H1 (cell line): ENCODE results near the gene CAPG. TPM values are rescaled to one million over a fixed set of nuclear protein-coding genes. Genes with fewer than 3 reads are reported as not detected.
A peak's percentile ranks its signal among the peaks of the same experiment; 100 is the strongest.

Experiments
- CREB1 ChIP-seq: IDR thresholded peaks from 2 replicates; pipeline ENCODE4 v1.6.1; 2012; ENCODE audit warnings: inconsistent platforms
- GTF2F1 ChIP-seq: IDR thresholded peaks from 2 replicates; pipeline ENCODE4 v1.6.1; 2012; ENCODE audit warnings: low read depth, low read length, improper control_type of control experiment, borderline replicate concordance
- NRF1 ChIP-seq: IDR thresholded peaks from 2 replicates; pipeline ENCODE4 v1.6.1; 2011; ENCODE audit warnings: mild to moderate bottlenecking, low read depth, low read length, improper control_type of control experiment
- PHF8 ChIP-seq: fragments of 200-600 bp; sonication (generic); conservative IDR thresholded peaks from 2 replicates; pipeline ENCODE4 v1.7.1; 2012; ENCODE audit warnings: low read depth, mild to moderate bottlenecking, inconsistent platforms, low read length, moderate library complexity
- RXRA ChIP-seq: IDR thresholded peaks from 2 replicates; pipeline ENCODE4 v1.6.1; 2011; ENCODE audit warnings: low read depth, mild to moderate bottlenecking, low read length, moderate library complexity; ENCODE audit not compliant: insufficient read depth
- polyA plus RNA-seq, 7 experiments: library from polyadenylated mRNA; depleted of rRNA in 3 of 7; stranded (reverse) in 5 of 7; unstranded in 2 of 7; fragments of >200 nt in 5 of 7; fragments of 200-250 nt in 2 of 7; gene quantifications; 1 replicate in 5 of 7; 2 replicates in 1 of 7; 4 replicates in 1 of 7; pipeline versions ENCODE4 v1.2.1 to v1.2.3, GENCODE V29; 2011 to 2013; ENCODE audit warnings: missing spikeins in 2 of 7, mixed read lengths in 2 of 7
- total RNA-seq: library from RNA; stranded (reverse); fragmentation: NEBNext Ultra II Directional; extraction: Animal tissue kit (Norgen Biotek cat#: 25700); gene quantifications from 2 replicates; pipeline ENCODE4 v1.2.1, GENCODE V29; 2021
- TF ChIP-seq, protein P1 (sequence below): fragments of 300-600 bp; sonication (generic); IDR thresholded peaks from 2 replicates; pipeline ENCODE4 v1.7.1; 2012; ENCODE audit warnings: low read length, moderate library complexity, mild to moderate bottlenecking, inconsistent platforms; ENCODE audit not compliant: insufficient replicate concordance
- TF ChIP-seq, protein P2 (sequence below), 3 experiments: IDR thresholded peaks; 1 replicate in 2 of 3; 2 replicates in 1 of 3; pipeline versions ENCODE4 v1.5.1 to v1.6.1; 2011; ENCODE audit warnings: low read length in 3 of 3, mild to moderate bottlenecking in 3 of 3, inconsistent platforms in 2 of 3, low read depth in 1 of 3, moderate library complexity in 1 of 3; ENCODE audit not compliant: insufficient read depth in 1 of 3; ENCODE audit errors: control extremely low read depth in 1 of 3

The CAPG gene
- total and polyA plus RNA-seq, 2 of the 8 experiments (the other 6 are each of a cell fraction or from before 2014, with no cell fraction given): 80.5 to 89.0 TPM

- TF ChIP-seq, protein P1, sequence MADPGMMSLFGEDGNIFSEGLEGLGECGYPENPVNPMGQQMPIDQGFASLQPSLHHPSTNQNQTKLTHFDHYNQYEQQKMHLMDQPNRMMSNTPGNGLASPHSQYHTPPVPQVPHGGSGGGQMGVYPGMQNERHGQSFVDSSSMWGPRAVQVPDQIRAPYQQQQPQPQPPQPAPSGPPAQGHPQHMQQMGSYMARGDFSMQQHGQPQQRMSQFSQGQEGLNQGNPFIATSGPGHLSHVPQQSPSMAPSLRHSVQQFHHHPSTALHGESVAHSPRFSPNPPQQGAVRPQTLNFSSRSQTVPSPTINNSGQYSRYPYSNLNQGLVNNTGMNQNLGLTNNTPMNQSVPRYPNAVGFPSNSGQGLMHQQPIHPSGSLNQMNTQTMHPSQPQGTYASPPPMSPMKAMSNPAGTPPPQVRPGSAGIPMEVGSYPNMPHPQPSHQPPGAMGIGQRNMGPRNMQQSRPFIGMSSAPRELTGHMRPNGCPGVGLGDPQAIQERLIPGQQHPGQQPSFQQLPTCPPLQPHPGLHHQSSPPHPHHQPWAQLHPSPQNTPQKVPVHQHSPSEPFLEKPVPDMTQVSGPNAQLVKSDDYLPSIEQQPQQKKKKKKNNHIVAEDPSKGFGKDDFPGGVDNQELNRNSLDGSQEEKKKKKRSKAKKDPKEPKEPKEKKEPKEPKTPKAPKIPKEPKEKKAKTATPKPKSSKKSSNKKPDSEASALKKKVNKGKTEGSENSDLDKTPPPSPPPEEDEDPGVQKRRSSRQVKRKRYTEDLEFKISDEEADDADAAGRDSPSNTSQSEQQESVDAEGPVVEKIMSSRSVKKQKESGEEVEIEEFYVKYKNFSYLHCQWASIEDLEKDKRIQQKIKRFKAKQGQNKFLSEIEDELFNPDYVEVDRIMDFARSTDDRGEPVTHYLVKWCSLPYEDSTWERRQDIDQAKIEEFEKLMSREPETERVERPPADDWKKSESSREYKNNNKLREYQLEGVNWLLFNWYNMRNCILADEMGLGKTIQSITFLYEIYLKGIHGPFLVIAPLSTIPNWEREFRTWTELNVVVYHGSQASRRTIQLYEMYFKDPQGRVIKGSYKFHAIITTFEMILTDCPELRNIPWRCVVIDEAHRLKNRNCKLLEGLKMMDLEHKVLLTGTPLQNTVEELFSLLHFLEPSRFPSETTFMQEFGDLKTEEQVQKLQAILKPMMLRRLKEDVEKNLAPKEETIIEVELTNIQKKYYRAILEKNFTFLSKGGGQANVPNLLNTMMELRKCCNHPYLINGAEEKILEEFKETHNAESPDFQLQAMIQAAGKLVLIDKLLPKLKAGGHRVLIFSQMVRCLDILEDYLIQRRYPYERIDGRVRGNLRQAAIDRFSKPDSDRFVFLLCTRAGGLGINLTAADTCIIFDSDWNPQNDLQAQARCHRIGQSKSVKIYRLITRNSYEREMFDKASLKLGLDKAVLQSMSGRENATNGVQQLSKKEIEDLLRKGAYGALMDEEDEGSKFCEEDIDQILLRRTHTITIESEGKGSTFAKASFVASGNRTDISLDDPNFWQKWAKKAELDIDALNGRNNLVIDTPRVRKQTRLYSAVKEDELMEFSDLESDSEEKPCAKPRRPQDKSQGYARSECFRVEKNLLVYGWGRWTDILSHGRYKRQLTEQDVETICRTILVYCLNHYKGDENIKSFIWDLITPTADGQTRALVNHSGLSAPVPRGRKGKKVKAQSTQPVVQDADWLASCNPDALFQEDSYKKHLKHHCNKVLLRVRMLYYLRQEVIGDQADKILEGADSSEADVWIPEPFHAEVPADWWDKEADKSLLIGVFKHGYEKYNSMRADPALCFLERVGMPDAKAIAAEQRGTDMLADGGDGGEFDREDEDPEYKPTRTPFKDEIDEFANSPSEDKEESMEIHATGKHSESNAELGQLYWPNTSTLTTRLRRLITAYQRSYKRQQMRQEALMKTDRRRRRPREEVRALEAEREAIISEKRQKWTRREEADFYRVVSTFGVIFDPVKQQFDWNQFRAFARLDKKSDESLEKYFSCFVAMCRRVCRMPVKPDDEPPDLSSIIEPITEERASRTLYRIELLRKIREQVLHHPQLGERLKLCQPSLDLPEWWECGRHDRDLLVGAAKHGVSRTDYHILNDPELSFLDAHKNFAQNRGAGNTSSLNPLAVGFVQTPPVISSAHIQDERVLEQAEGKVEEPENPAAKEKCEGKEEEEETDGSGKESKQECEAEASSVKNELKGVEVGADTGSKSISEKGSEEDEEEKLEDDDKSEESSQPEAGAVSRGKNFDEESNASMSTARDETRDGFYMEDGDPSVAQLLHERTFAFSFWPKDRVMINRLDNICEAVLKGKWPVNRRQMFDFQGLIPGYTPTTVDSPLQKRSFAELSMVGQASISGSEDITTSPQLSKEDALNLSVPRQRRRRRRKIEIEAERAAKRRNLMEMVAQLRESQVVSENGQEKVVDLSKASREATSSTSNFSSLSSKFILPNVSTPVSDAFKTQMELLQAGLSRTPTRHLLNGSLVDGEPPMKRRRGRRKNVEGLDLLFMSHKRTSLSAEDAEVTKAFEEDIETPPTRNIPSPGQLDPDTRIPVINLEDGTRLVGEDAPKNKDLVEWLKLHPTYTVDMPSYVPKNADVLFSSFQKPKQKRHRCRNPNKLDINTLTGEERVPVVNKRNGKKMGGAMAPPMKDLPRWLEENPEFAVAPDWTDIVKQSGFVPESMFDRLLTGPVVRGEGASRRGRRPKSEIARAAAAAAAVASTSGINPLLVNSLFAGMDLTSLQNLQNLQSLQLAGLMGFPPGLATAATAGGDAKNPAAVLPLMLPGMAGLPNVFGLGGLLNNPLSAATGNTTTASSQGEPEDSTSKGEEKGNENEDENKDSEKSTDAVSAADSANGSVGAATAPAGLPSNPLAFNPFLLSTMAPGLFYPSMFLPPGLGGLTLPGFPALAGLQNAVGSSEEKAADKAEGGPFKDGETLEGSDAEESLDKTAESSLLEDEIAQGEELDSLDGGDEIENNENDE: no peak
- TF ChIP-seq RXRA: no peak
- peak; percentile 56; the same call in 1 of the 2 replicates for TF ChIP-seq NRF1
- TF ChIP-seq GTF2F1: peak; percentile 70; the same call in 1 of the 2 replicates
- TF ChIP-seq PHF8: peak; percentile 48; the same call in 1 of the 2 replicates
- TF ChIP-seq, protein P2, sequence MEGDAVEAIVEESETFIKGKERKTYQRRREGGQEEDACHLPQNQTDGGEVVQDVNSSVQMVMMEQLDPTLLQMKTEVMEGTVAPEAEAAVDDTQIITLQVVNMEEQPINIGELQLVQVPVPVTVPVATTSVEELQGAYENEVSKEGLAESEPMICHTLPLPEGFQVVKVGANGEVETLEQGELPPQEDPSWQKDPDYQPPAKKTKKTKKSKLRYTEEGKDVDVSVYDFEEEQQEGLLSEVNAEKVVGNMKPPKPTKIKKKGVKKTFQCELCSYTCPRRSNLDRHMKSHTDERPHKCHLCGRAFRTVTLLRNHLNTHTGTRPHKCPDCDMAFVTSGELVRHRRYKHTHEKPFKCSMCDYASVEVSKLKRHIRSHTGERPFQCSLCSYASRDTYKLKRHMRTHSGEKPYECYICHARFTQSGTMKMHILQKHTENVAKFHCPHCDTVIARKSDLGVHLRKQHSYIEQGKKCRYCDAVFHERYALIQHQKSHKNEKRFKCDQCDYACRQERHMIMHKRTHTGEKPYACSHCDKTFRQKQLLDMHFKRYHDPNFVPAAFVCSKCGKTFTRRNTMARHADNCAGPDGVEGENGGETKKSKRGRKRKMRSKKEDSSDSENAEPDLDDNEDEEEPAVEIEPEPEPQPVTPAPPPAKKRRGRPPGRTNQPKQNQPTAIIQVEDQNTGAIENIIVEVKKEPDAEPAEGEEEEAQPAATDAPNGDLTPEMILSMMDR (IDR thresholded peaks at IDR 0.05; ENCODE audit: control extremely low read depth in 1 of 3, insufficient read depth in 1 of 3, low read depth in 1 of 3, low read length in 3 of 3): no peak
- TF ChIP-seq CREB1: no peak; the same call in 1 of the 2 replicates
Observed at GRCh38 chr2:85354286-85355072, 55.7 kb downstream of the CAPG start, which contains the start of the genes ELMOD3 and RETSAT (continued).
